ENCODE results near the gene VAT1. TPM values are rescaled to one million over a fixed set of nuclear protein-coding genes. Genes with fewer than 3 reads are reported as not detected.

VAT1 gene
- total and polyA plus RNA-seq, 9 of the 15 experiments (the other 6 are each of a cell fraction or from before 2014, with no cell fraction given), result 29.4 to 153 (median 66.7) TPM

- 0 out of 2 replicates have a peak, but pooled peaks have one; percentile 24 for TF ChIP-seq HIVEP1 (CRISPR knock-in tag; IDR thresholded peaks at IDR 0.05)
- TF ChIP-seq HDGF (IDR thresholded peaks at IDR 0.05), result no peak
- TF ChIP-seq IRF2 (CRISPR knock-in tag; IDR thresholded peaks at IDR 0.05), result peak; percentile 25; the same call in 1 of the 2 replicates
- no peak for TF ChIP-seq HNRNPUL1 (IDR thresholded peaks at IDR 0.05; ENCODE audit: low read length)
- no peak for TF ChIP-seq UBTF (IDR thresholded peaks at IDR 0.05; ENCODE audit: borderline replicate concordance in 1 of 2, low read depth in 2 of 2, low read length in 2 of 2)
- no peak for TF ChIP-seq HNRNPLL (IDR thresholded peaks at IDR 0.05; ENCODE audit: low read depth, low read length, poor library complexity, severe bottlenecking)
- no peak for TF ChIP-seq MED1 (CRISPR knock-in tag; IDR thresholded peaks at IDR 0.05; ENCODE audit: borderline replicate concordance)
- no peak for TF ChIP-seq KLF13 (tag; IDR thresholded peaks at IDR 0.05; ENCODE audit: borderline replicate concordance, low read depth)
- TF ChIP-seq, protein P1, sequence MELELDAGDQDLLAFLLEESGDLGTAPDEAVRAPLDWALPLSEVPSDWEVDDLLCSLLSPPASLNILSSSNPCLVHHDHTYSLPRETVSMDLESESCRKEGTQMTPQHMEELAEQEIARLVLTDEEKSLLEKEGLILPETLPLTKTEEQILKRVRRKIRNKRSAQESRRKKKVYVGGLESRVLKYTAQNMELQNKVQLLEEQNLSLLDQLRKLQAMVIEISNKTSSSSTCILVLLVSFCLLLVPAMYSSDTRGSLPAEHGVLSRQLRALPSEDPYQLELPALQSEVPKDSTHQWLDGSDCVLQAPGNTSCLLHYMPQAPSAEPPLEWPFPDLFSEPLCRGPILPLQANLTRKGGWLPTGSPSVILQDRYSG (tag; conservative IDR thresholded peaks at IDR 0.05; ENCODE audit: low read depth), result no peak
- peak in 1 of 2 experiments; percentile 36; a peak in 1 of 4 replicates for TF ChIP-seq TBL1XR1 (IDR thresholded peaks at IDR 0.05; ENCODE audit: low read length in 2 of 2)
- TF ChIP-seq BDP1 (IDR thresholded peaks at IDR 0.05; ENCODE audit: insufficient read depth, insufficient read length), result no peak
- TF ChIP-seq ZNF668 (CRISPR knock-in tag; IDR thresholded peaks at IDR 0.05), result no peak
- TF ChIP-seq ZNF347 (CRISPR knock-in tag; IDR thresholded peaks at IDR 0.05; ENCODE audit: low read depth), result no peak
- peak; percentile 47; the same call in 1 of the 2 replicates for TF ChIP-seq L3MBTL2 (IDR thresholded peaks at IDR 0.05)
- TF ChIP-seq CHCHD3 (CRISPR knock-in tag; IDR thresholded peaks at IDR 0.05), result no peak
- TF ChIP-seq ZBTB9 (CRISPR knock-in tag; IDR thresholded peaks at IDR 0.05), result 0 out of 2 replicates have a peak, but pooled peaks have one; percentile 16
- TF ChIP-seq, protein P2, sequence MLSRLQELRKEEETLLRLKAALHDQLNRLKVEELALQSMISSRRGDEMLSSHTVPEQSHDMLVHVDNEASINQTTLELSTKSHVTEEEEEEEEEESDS (CRISPR knock-in tag; IDR thresholded peaks at IDR 0.05), result no peak
Measured at GRCh38 chr17:43006639-43007551, 15.3 kb downstream of the VAT1 start, which contains the start of gene IFI35 (continued).

Measured in K562 (cell line).